Left ventricle myocardium superior (tissue), 1 donor: Measurements from ENCODE around the gene MED26. TPM values are rescaled to one million over a fixed set of nuclear protein-coding genes. Genes with fewer than 3 reads are reported as not detected.

Experiments
- ATAC-seq: fragments of 200-7000 bp; cut with Tn5 transposase; one replicate; pipeline ENCODE4 v1.9.1; 2020; ENCODE audit warnings: mild to moderate bottlenecking, moderate library complexity
- DNase-seq: peaks from one replicate; pipeline ENCODE4 v3.0.0-alpha.2; 2020
- intact Hi-C: fragments of 100-400 bp; cut with micrococcal nuclease; formaldehyde crosslinking; loops from one replicate; pipeline ENCODE4 v1.11.0; 2022
- total RNA-seq: library from RNA; stranded (reverse); fragmentation: NEBNext Ultra II Directional; extraction: Animal tissue kit (Norgen Biotek cat#: 25700); gene quantifications from one replicate; pipeline ENCODE4 v1.2.1, GENCODE V29; 2021
- donor health status: DM: no; HTN: yes; CAD: no; lungs with severe emphysema.

MED26 gene
- total RNA-seq, 1 donor from 2014 or later, result 4.9 TPM

DNA sequence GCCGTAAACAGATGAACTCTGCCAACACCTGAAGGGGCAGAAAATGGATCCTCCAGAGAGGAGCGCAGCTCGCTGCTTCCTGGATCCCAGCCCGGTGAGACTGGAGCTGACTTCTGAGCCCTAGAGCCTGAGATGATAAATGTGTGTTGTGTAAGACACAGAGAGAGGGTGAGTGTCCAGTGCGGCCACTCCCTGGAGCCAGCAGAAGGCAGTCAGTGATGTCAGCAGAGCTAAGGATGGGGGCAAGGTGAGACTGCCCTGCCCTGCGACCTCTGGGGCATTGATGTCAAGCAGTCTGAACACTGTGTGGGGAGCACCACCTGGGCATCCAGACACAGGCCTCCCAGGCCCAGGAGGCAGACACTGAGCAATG lies 46.0 kb downstream of the MED26 start:
- no peak for ATAC-seq
- intact Hi-C loops, result no loop called here
- DNase-seq, result no peak

DNA sequence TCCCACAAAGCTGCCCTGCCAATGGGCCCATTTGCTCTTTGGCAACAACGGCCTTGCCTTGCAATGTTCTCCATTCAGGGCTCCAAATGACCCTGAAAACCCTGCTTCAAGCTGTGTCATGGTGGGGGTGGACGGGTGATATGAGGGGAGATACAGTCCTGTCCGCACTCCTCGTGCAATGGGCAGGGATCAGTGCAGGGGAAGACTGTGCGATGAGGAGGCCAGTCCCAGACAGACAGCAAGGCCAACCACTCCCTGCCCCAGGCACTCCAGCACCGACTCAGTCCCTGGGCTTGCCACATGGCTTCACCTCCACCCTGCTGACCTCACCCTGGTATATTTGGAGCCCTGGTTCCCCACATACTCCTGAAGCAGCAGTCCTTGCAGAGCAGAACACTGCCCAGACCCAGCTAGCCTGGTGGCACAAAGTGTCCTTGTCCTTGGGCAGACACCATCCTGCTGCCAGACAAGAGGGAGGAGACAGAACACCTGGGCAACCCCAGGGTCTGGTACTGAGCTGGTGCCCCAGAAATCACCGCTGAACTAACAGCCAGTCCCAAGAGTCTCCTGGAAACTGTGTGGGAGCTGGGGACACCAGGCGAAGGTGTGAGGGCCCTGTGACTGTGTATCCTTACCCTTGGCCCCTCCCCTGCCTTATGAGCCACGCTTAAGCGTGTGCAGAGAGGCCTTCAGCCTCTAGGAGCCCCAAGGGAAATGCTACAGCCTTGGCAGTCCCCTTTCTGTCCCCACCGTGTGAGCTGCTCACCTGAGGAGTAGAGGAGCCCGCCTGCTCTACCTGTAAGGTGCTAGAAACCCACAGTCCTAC lies 46.6 kb downstream of the MED26 start:
- intact Hi-C loops, result no loop called here
- DNase-seq (peak; percentile 56), ATAC-seq (peak; percentile 80)

DNA sequence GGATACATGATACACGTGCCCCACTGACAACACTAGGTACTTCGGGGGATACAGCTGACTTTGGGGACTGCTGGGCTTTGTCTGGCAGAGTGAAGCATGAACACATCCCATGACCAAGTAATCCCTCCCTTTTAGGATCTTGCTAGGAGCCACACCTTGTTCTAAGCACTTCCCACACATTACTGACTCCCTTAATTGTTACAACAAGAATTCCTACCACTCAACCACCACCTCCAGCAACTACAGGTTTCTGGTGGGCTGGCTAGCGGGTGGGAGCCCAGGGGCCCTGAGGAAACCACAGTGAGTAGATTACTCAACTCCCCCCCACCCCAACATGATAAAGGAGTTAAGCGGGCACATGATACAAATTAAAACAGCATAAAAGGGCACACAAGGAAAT lies 48.6 kb downstream of the MED26 start:
- intact Hi-C loops, result no loop called here
- DNase-seq (no peak), ATAC-seq (no peak)

DNA sequence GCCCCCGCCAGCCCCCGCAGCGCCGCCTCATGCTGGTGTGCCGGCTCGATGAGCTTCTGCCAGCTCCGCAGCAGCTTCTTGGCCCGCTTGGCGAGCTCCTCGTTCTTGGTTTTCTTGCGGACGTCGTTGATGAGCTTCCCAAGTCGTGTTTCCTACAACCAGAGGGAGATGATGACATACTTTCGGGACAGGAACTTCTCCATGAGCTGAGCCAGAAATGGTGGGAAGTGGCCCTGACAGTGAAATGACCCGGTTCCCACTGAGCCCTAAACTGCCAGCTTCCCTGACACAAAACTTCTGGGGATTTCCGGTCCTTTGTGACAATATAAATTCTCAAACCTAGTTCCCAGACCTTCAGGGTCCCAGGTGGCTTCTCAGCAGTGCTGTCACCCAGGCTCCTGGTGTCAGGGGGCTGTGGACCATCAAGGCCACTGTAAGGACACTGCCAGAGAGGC lies 50.4 kb downstream of the MED26 start:
- no peak for DNase-seq
- intact Hi-C loops, result no loop called here
- no peak for ATAC-seq

DNA sequence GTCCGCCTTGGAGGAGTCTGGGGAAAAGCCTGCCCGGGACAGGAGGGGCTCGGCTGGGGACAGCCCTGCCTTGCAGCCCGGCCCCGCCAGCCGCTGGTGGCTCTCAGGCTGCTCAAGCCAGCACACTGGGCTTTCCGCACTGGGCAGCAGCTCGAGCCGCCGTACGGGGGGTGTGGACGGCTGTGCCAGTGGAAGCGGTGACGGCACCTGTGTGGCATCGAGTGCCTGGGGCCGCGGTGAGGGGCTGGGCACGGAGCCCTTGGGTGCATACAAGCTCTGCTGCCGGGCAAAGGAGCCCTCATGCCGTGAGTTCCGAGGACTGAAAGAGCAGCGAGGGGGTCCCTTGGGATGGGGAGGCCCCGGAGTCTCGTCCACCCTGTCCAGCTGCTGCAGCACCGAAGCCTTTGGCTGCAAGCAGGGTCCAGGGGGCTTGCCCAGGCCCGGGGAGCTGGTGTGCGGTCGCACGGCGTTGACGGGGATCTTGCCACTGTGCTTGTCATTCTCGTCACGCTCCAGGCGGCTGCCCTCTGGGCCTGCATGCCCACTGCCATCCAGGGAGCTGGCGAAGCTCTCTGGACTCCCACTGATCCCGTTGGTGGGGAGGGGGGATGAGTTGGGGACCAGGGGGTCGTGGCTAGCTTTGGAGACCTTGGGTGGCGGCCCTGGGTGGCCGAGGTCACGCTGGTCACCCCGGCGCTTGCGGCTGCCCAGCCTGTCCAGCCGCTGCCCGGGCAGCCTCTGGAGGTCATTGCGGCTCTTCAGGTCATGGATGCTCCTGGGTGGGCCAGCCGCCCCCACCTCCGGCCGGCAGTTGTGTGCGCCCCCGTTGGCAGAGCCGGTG lies 51.1 kb downstream of the MED26 start:
- no peak for DNase-seq
- intact Hi-C loops, result no loop called here
- no peak for ATAC-seq

DNA sequence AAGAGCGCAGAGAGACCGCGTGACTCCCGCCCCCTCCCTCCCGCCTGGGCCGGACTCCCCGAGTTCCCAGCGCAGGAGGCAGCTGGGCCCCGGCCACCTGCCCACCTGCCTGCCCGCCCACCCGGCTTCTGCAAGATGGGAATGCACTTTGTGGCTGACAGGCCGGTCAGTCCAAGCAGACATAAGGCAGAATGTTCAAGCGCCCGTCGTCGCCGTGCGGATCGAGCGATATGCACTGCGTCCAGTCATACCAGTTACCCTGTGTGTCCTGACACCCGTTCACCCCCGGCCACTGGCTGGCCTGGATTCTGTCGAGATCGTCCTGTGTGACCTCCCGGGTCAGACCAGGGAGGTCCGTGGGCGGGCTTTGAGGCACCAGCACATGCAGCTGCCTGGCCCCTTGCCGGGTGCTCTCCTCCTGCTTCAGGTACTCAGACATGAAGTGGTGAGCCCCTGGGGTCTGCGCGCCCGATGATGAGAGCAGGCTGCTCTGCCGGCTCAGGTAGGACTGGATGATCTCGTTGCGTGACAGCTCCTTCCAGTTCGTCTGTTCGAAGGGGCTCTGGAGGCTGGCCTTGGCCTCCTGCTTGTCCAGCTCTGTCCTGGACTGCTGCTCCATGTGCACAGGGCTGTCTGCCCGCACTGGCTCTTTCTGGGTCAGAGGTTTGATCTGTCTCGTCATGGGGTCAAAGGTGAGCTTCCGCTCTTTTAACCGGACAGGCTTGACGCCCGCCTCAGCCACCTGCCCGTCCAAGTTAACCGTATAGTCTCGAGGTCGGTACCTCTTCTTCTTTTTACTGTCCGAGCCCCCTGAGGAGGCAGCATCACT lies 51.9 kb downstream of the MED26 start:
- no peak for DNase-seq
- intact Hi-C loops, result no loop called here
- ATAC-seq, result no peak

DNA sequence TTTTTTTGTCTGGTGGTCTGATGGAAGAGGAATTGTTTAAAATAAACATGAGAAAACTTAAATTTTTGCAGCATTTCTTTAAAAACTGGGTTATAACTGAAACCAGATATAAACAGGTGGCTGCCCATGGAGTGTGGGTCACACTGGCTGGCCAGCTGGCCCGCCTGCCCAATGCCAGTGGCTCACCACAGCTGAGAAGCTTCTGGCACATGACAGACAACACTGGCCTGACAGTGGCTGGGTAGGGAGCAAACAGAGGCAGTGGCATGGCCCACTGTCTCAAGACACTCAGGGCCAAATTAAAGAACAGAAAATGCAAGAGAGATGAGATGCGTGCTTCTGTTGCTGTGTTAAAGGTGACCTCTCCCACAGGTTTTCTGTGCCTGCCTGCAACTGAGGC lies 52.7 kb downstream of the MED26 start:
- DNase-seq (no peak), ATAC-seq (no peak)
- intact Hi-C loops, result no loop called here

DNA sequence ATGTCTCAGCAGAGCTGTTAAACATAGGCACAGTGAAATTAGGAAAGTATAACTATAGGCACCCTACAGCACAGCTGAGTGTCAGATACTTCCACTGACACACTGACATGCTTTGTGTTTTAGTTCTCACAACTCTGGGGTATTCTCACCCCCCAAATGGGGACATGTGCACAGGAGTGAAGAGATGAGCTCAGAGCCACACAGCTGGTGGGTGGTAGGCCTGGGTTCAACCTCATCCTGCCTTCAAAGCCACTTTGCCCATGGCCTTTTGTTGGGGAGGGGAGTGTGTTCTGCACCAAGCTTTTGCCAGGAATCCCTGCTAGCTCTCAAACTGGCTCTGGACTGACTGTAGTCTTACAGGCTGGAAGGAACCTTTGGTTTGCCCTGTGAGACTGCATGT lies 54.1 kb downstream of the MED26 start:
- DNase-seq (no peak), ATAC-seq (no peak)
- intact Hi-C loops, result no loop called here

DNA sequence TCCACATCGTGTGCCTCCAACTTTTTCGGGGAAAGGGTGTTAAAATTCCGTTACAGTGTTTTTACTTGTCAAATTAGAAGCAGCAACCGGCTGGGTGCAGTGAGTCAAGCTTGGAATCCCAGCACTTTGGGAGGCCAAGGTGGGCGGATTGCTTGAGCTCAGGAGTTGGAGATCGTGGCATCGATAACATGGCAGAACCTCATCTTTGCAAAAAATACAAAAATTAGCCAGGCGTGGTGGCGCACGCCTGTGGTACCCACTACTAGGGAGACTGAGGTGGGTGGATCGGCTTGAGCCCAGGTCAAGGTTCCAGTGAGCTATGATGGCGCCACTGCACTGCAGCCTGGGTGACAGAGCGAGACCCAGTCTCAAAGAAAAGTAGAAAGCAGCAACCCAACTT lies 54.7 kb downstream of the MED26 start:
- intact Hi-C loops, result no loop called here
- ATAC-seq (no peak), DNase-seq (no peak)

DNA sequence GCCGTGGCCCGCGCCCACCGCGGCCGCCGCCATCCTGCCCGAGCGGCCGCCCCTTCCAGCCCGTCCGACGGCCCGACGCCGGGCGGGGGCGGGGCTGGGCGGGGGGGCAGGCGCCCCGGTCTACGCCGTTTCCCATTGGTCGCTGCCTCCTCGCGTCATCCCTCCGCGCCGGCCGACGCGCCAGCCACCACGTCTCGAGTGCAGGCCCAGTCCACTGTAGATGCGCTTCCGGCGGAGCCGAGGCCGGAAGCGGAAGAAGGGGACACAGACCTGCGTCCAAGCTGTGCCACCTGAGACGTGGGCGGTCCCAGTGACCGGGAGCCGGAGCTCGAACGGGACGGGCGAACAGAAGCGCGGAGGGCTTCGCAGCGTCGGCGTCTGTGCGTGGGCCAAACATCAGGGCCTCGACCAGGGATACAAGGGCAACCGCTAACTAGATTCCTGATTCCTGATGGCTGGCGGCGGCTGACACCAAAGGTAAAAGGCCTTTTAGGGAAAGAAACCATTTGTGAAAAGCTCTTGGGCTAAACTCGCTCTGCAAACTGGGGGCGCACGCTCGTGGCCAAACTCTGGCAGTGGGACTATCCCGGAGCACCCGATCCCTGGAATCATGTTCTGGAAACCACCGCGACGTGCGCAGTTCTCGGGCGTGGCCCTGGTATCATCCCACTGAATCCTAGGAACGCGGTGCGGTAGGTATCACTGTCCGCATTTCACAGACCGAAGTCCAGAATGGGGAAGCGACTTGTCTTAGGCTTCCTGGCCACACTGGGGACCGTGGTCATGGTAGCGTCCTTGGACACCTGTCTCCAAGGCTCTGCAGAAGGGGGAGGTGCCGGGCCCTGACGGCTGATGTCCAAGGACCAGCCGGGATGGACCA lies 55.4 kb downstream of the MED26 start, which contains the start of gene SLC35E1:
Gene SLC35E1, minus strand, starts transcription at position 84 of the 880 bp plus-strand sequence. Its CDS starts 51 bp downstream, at position 33.
- ATAC-seq (peak; percentile 97), DNase-seq (peak; percentile 97)
- intact Hi-C loops, result no loop called here

DNA sequence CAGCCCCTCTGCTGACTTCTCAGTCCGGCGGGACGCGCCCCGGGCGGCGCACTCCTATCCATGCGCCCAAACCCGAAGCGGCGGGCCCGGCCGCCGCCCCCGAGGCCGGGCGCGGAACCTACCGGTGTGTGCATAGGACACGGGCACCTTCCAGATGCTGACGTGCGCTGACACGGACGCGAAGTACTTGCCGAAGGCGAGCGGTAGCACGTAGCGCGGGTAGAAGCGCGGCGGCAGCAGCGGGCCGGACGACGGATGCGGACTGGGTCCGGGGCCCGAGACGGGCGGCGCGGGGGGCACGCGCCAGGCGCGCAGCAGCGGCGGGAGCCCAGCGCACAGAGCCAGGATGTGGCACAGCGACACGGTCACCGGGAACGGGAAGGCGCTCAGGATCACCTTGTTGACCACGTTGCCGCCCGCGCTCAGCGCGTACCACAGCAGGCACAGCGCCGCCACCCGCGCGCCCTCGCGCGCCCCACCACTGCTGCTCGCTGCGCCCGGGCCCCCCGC lies 56.1 kb downstream of the MED26 start:
- ATAC-seq (no peak), DNase-seq (no peak)
- intact Hi-C loops, result no loop called here

DNA sequence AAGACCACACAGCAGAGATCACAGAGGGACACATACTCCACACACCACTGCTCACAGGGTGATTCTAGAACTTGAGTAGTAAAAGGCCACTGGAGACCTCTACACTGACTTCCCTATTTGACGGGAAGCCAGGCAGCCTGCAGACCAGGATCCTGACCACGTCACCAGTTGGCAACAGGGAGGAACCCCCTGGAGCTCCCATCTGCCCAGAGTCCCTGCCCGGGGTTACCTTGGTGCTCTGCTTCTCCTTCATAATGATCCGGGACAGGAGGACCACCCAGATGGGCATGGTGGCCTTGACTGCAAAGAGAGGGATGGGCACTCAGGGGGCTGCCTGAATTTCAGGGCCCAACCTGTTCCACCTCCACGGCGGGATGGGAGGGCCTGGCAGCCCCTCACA lies 56.7 kb downstream of the MED26 start:
- ATAC-seq (no peak), DNase-seq (no peak)
- intact Hi-C loops, result no loop called here

DNA sequence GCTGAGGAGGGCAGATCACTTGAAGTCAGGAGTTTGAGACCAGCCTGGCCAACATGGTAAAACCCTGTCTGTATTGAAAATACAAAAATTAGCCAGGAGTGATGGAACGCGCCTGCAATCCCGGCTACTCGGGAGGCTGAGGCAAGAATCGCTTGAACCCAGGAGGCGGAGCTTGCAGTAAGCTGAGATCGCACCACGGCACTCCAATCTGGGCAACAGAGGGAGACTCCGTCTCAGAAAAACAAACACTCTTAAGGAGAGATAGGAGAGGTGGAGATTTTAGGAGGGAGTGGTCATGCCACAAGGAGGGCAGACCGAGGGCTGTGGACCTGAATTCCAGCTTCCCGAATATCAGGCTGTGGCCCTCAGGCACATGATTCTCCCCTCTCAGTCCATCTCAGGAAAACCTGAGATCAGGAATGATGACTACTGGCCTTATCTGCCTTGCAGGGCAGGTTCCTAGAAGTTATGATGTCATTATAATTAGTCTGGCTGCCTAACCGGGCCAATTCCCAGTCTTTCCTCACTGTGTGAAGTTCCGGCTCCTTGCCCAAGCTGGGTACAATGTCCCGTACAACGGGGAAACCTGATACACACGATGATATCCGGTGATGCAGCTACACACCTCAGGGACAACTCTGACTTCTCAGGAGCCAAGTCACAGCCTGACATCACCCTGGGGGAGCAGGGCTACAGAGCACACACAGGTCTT lies 58.2 kb downstream of the MED26 start:
- intact Hi-C loops, result no loop called here
- ATAC-seq (no peak), DNase-seq (no peak)

DNA sequence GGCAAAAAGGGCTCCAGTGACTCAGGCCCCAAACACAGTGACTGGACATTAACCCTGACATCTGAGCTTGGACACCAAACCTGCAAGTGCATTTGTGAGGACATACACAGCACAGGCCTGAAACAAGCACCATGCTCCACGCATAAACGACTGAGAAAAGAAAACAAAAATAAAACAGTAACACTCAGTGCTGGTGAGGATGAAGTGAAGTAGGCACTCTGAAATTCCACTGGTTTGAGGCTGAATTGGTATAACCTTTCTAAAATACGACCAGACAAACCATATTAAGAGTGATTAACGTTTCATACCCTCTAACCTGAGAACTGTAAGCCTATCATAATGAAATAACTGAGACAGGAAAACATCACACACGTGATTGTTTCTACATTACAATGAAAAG lies 61.3 kb downstream of the MED26 start:
- DNase-seq (no peak), ATAC-seq (no peak)
- intact Hi-C loops, result no loop called here

DNA sequence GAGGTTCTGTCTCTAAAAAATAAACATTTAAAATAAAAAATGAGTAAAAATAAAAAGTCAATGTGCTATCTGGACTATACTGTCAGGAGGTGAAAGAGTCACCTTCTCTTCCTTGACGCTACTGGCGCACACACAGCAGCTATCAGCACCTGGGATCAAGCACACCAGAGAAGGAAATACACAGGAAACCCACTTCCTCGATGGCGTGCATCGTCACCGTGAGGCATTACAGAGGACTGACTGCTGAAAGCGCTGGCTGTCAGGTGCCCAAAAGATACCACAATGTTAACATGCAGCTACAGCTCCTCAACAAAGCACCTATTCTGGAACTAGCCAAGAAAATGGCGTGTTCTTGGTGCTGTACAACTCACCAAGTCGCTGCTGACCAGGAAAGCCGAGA lies 61.8 kb downstream of the MED26 start:
- no peak for DNase-seq
- ATAC-seq, result peak; percentile 34

DNA sequence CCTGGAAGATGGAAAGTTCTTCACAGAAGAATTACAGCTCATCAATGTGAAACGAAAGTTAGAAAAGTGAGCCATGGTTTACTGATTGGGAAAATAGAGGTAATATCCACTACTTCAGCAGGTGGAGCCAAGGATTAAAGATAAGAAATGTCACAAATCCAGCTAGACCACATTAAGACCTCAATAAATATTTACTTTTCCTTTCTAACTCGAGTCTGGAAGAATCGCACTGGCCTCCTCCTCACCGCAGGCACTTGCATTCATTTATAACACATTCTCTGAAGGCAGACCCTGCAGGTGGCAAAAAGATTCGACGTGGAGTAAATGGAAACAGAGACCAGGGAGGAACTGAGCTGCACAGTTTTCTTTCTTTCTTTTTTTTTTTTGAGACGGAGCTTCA lies 63.2 kb downstream of the MED26 start:
- ATAC-seq, result no peak
- intact Hi-C loops, result no loop called here

More for the DNA sequence above, 61.8 kb downstream of the MED26 start:
- intact Hi-C loops, result no loop called here

DNA sequence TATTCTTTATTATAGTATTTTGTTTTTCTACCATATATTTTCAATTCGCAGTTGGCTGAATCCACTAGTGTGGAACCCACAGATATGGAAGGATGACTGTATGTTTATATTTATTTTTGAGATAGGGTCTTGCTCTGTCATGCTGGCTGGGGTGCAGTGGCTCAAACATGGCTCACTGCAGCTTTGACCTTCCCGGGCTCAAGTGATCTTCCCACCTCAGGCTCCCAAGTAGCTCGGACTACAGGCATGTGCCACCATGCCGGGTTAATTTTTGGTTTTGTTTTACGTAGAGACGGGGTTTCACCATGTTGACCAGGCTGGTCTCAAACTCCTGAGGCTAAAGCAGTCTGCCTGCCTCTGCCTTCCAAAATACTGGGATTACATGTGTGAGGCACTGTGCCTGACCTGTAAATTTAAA lies 65.4 kb downstream of the MED26 start:
- no peak for DNase-seq
- intact Hi-C loops, result no loop called here
- ATAC-seq, result no peak

More for the DNA sequence above, 63.2 kb downstream of the MED26 start:
- no peak for DNase-seq

DNA sequence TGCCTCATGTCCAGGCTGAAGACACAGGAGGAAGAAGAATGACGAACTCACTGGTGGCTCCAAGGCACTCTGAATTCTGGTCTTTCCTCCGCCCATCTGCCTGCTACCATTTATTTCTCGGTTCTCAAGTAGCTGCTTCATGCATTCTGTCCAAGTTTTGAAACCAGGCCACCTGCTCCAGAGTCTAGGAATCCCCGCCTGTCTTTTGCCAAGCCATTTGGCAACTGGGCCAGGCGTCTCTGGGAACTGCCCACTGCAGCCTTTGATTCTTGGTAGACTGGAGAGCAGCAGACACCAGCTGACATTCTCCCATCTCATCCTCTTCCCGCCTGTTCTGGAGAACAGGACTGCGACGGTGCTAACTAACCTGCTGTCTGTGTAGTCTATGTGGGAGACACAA lies 66.6 kb downstream of the MED26 start:
- intact Hi-C loops, result no loop called here
- ATAC-seq (no peak), DNase-seq (no peak)
